ENCODE data around the gene RASGRF2.
"Not testable (repeated sequence)": the region's sequence is repeated elsewhere in the genome, so short reads cannot be mapped to it uniquely, and the experiment has no call there.

RASGRF2 gene

DNA sequence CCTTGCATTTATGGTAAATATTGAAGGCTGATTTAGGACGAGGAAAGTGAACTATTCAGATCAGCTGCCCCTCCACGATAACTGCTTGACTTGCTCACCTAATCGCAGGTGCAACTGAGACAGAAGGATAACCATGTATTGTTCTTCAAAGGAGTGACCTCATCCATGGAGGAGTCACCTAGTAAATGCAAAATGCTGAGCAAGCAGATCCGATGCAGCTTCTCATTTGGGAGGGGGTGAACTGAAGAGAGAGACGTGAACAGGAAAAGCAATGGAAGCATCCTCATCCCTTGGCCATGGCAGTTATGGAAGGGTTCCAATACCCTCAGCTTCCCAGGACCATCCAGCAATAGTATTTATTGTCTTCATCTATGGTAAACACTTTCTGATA lies 47.5 kb downstream of the RASGRF2 start:
- TF ChIP-seq, protein P1, sequence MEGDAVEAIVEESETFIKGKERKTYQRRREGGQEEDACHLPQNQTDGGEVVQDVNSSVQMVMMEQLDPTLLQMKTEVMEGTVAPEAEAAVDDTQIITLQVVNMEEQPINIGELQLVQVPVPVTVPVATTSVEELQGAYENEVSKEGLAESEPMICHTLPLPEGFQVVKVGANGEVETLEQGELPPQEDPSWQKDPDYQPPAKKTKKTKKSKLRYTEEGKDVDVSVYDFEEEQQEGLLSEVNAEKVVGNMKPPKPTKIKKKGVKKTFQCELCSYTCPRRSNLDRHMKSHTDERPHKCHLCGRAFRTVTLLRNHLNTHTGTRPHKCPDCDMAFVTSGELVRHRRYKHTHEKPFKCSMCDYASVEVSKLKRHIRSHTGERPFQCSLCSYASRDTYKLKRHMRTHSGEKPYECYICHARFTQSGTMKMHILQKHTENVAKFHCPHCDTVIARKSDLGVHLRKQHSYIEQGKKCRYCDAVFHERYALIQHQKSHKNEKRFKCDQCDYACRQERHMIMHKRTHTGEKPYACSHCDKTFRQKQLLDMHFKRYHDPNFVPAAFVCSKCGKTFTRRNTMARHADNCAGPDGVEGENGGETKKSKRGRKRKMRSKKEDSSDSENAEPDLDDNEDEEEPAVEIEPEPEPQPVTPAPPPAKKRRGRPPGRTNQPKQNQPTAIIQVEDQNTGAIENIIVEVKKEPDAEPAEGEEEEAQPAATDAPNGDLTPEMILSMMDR (conservative IDR thresholded peaks at IDR 0.05; ENCODE audit: low read length): no peak
- H3K4me3 ChIP-seq (ENCODE audit: low read length): no peak overlapping the region
- no peak for DNase-seq (ENCODE audit: low read depth)

- no peak overlapping the region for H3K4me3 ChIP-seq (ENCODE audit: low read length)
- TF ChIP-seq, protein P1 (conservative IDR thresholded peaks at IDR 0.05; ENCODE audit: low read length): no peak
- no peak for DNase-seq (ENCODE audit: low read depth)
Measured at GRCh38 chr5:81010336-81011169, 50.4 kb downstream of the RASGRF2 start.

- H3K4me3 ChIP-seq (ENCODE audit: low read length): no peak overlapping the region
- TF ChIP-seq, protein P1 (conservative IDR thresholded peaks at IDR 0.05; ENCODE audit: low read length): no peak
- DNase-seq (ENCODE audit: low read depth): no peak
Measured at GRCh38 chr5:81014348-81014747, 54.2 kb downstream of the RASGRF2 start.

DNA sequence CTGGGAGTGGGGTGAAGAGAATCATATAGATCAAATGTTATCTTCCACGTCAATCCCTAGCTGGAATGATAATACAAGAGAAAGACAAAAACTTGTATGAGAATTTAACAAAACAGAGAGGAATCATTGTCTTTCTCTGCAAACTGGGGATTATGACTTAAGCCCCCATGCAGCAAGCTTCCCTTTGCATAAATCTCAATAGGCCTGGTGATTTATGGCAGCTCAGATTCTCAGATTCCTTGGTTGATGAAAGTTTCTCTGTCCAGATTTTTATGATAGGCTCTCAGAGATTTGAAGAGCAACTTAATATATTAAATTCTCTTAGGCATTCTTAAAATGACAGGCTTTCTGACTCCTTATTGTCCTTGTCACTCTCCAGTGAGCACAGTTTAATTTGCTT lies 56.0 kb downstream of the RASGRF2 start:
- TF ChIP-seq, protein P1 (conservative IDR thresholded peaks at IDR 0.05; ENCODE audit: low read length): no peak
- DNase-seq (ENCODE audit: low read depth): no peak

GRCh38 chr5:81017320-81017719 lies 57.2 kb downstream of the RASGRF2 start:
- H3K4me3 ChIP-seq (ENCODE audit: low read length): no peak overlapping the region
- TF ChIP-seq, protein P1 (conservative IDR thresholded peaks at IDR 0.05; ENCODE audit: low read length): no peak
- no peak for DNase-seq (ENCODE audit: low read depth)

More for the DNA sequence above, 56.0 kb downstream of the RASGRF2 start:
- no peak overlapping the region for H3K4me3 ChIP-seq (ENCODE audit: low read length)

- DNase-seq (ENCODE audit: low read depth); H3K4me3 ChIP-seq (ENCODE audit: low read length): not testable (repeated sequence)
Measured at GRCh38 chr5:81018608-81019007, 58.4 kb downstream of the RASGRF2 start.

GRCh38 chr5:81019748-81020147 lies 59.6 kb downstream of the RASGRF2 start:
- no peak overlapping the region for H3K4me3 ChIP-seq (ENCODE audit: low read length)
- DNase-seq (ENCODE audit: low read depth): no peak
- TF ChIP-seq, protein P1 (conservative IDR thresholded peaks at IDR 0.05; ENCODE audit: low read length): no peak
